Body of pancreas (tissue), 4 donors: ENCODE results near the gene LPCAT1.

ENCODE experiments used
- POLR2A ChIP-seq, 3 donors: fragments of 450-650 bp; IDR thresholded peaks; one replicate each; pipeline ENCODE4 v1.6.1; 2016; ENCODE audit warnings: antibody characterized with exemption in 3 of 3, mild to moderate bottlenecking in 2 of 3
- TF ChIP-seq, protein P1 (sequence below), 7 experiments: fragments of 450-650 bp in 4 of 7; fragments of 200-600 bp in 3 of 7; sonication (generic) in 3 of 7; IDR thresholded peaks; one replicate each; pipeline ENCODE4 v1.5.1; 2016 to 2019; ENCODE audit warnings: antibody characterized with exemption in 7 of 7

DNA sequence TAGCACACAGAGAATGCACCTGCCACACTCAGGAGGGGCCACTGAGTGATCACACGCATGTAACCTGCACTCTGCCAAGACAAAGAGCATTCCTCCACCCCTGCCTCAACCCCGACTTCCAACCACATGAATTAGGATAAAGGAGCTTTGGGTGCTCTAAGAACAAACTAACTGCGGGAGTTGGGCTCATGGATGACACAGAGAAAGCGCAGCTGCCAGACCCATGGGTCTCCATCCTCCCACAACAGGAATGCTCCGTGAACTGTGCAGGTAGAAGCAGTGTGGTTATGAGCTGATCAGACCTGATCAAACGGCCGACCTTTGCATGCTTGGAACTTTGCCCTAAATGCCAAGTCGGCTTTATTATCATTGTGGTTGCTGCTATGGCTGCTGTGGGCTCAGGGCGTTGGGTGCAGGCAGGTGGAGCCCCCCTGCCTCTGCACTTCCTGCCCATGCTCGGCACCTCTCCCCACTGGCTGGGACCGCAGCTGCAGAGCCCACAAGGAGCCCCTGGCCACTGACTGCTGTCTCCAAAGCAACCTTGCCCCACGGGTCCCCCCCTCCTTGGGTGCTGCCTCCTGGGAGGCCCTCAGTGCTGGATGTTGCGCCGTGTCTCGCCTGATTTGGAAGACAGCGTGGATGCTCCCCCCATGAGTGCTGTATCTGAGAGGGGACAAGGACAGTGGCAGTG is 75.9 kb downstream of the LPCAT1 start:
- TF ChIP-seq POLR2A (IDR thresholded peaks at IDR 0.05), result no peak
- TF ChIP-seq, protein P1, sequence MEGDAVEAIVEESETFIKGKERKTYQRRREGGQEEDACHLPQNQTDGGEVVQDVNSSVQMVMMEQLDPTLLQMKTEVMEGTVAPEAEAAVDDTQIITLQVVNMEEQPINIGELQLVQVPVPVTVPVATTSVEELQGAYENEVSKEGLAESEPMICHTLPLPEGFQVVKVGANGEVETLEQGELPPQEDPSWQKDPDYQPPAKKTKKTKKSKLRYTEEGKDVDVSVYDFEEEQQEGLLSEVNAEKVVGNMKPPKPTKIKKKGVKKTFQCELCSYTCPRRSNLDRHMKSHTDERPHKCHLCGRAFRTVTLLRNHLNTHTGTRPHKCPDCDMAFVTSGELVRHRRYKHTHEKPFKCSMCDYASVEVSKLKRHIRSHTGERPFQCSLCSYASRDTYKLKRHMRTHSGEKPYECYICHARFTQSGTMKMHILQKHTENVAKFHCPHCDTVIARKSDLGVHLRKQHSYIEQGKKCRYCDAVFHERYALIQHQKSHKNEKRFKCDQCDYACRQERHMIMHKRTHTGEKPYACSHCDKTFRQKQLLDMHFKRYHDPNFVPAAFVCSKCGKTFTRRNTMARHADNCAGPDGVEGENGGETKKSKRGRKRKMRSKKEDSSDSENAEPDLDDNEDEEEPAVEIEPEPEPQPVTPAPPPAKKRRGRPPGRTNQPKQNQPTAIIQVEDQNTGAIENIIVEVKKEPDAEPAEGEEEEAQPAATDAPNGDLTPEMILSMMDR (IDR thresholded peaks at IDR 0.05), result no peak
